B cell (primary cell): ENCODE results near the gene HNRNPF. TPM values are rescaled to one million over a fixed set of nuclear protein-coding genes. Genes with fewer than 3 reads are reported as not detected.

Source experiments
- ATAC-seq: fragments of 200-7000 bp; cut with Tn5 transposase; one replicate; pipeline ENCODE4 v1.10.0; 2021; ENCODE audit warnings: low read depth, mild to moderate bottlenecking, moderate number of reproducible peaks, moderate library complexity
- CTCF ChIA-PET: fragments of 350-600 bp; sonication (Branson Sonifier 250); formaldehyde crosslinking; loops from one replicate; lab custom pipeline; 2021; ENCODE audit warnings: antibody characterized with exemption, inconsistent platforms; lab: Charles Lee
- POLR2A ChIA-PET: fragments of 350-600 bp; sonication (Branson Sonifier 250); formaldehyde crosslinking; loops from one replicate; lab custom pipeline; 2021; ENCODE audit warnings: antibody characterized with exemption; lab: Charles Lee
- DNase-seq: peaks from one replicate; pipeline ENCODE4 v3.0.0; 2013
- H2AFZ ChIP-seq: 2 replicates; pipeline ENCODE4 v1.6.1; 2012; ENCODE audit warnings: mild to moderate bottlenecking, low read depth, low read length; ENCODE audit not compliant: insufficient read depth, poor library complexity, severe bottlenecking
- H3K27ac ChIP-seq, 2 donors: 1 replicate in 1 of 2; 2 replicates in 1 of 2; pipeline ENCODE4 v1.5.1; 2012 to 2013; ENCODE audit warnings: low read length in 2 of 2, mild to moderate bottlenecking in 2 of 2, moderate library complexity in 1 of 2
- H3K27me3 ChIP-seq, 4 experiments: fragments of 200-600 bp in 1 of 4; sonication (generic) in 1 of 4; replicated peaks in 1 of 4; 1 replicate in 2 of 4; 2 replicates in 2 of 4; pipeline versions ENCODE4 v1.6.1 to v1.7.0; 2013 to 2016; ENCODE audit warnings: low read length in 3 of 4, mild to moderate bottlenecking in 2 of 4, mixed read lengths in 1 of 4, moderate library complexity in 1 of 4; ENCODE audit not compliant: insufficient read depth in 4 of 4, control insufficient read depth in 3 of 4; ENCODE audit errors: control extremely low read depth in 1 of 4
- H3K36me3 ChIP-seq, 2 experiments: replicated peaks in 1 of 2; 1 replicate in 1 of 2; 2 replicates in 1 of 2; pipeline versions ENCODE4 v1.6.1 to v1.7.1; 2013; ENCODE audit warnings: low read length in 1 of 2; ENCODE audit not compliant: insufficient read depth in 2 of 2, control insufficient read depth in 1 of 2; ENCODE audit errors: control extremely low read depth in 1 of 2, extremely low read depth in 1 of 2
- H3K4me1 ChIP-seq, 2 donors: fragments of 200-600 bp in 1 of 2; sonication (generic) in 1 of 2; 1 replicate in 1 of 2; 2 replicates in 1 of 2; pipeline versions ENCODE4 v1.5.1 to v1.6.1; 2013 to 2017; ENCODE audit warnings: low read length in 2 of 2; ENCODE audit not compliant: control insufficient read depth in 2 of 2, insufficient read depth in 2 of 2
- H3K4me2 ChIP-seq: replicated peaks from 2 replicates; pipeline ENCODE3; 2012; ENCODE audit warnings: mild to moderate bottlenecking, low read depth, low read length; ENCODE audit not compliant: poor library complexity, severe bottlenecking
- H3K4me3 ChIP-seq, 5 experiments: fragments of 200-600 bp in 1 of 5; sonication (generic) in 1 of 5; 1 replicate in 3 of 5; 2 replicates in 2 of 5; pipeline versions ENCODE4 v1.5.1 to v1.7.0; 2011 to 2016; ENCODE audit warnings: low read length in 4 of 5, mild to moderate bottlenecking in 4 of 5, low read depth in 2 of 5, control low read depth in 1 of 5, moderate library complexity in 1 of 5; ENCODE audit not compliant: insufficient read depth in 1 of 5; ENCODE audit errors: control extremely low read depth in 1 of 5, extremely low read depth in 1 of 5
- H3K79me2 ChIP-seq: fragments of 200-600 bp; sonication (generic); one replicate; pipeline ENCODE4 v1.6.0; 2016; ENCODE audit warnings: low read length; ENCODE audit not compliant: control insufficient read depth, insufficient read depth
- H3K9ac ChIP-seq: fragments of 200-600 bp; sonication (generic); 2 replicates; pipeline ENCODE4 v1.6.1; 2017; ENCODE audit warnings: mild to moderate bottlenecking, low read length, moderate library complexity
- H3K9me3 ChIP-seq, 3 donors: one replicate each; pipeline versions ENCODE4 v1.6.1 to v1.7.1; 2013; ENCODE audit warnings: low read length in 2 of 3; ENCODE audit not compliant: control insufficient read depth in 2 of 3, insufficient read depth in 1 of 3; ENCODE audit errors: control extremely low read depth in 1 of 3
- H4K20me1 ChIP-seq: 2 replicates; pipeline ENCODE4 v1.6.0; 2012; ENCODE audit warnings: mild to moderate bottlenecking, low read length; ENCODE audit not compliant: insufficient read depth, control insufficient read depth, poor library complexity, severe bottlenecking
- H3K27ac Mint-ChIP-seq: one replicate; pipeline ENCODE4 v1.8.0; 2021; ENCODE audit warnings: mixed read lengths
- H3K27me3 Mint-ChIP-seq: one replicate; pipeline ENCODE4 v1.8.0; 2021; ENCODE audit warnings: mixed read lengths
- H3K4me1 Mint-ChIP-seq: one replicate; pipeline ENCODE4 v1.8.0; 2021; ENCODE audit warnings: mixed read lengths
- H3K4me3 Mint-ChIP-seq: one replicate; pipeline ENCODE4 v1.8.0; 2021; ENCODE audit warnings: mixed read lengths
- H3K9me3 Mint-ChIP-seq: one replicate; pipeline ENCODE4 v1.8.0; 2022; ENCODE audit warnings: mixed read lengths; ENCODE audit not compliant: insufficient read depth
- CTCF ChIP-seq: fragments of 200-600 bp; IDR thresholded peaks from one replicate; pipeline ENCODE4 v1.8.0; 2022; ENCODE audit warnings: antibody characterized with exemption, mild to moderate bottlenecking
- EZH2 ChIP-seq: IDR thresholded peaks from 2 replicates; pipeline ENCODE4 v1.6.1; 2012; ENCODE audit warnings: borderline replicate concordance, low read depth, mild to moderate bottlenecking, moderate library complexity, low read length; ENCODE audit not compliant: insufficient read depth, poor library complexity, severe bottlenecking
- whole genome bisulfite sequencing: methylation state at CpG from one replicate; pipeline ENCODE4 v1.1.5; 2013; ENCODE audit warnings: missing lambda C conversion rate; ENCODE audit not compliant: insufficient coverage; 5-methylcytosine and 5-hydroxymethylcytosine counted together
- intact Hi-C: fragments of 100-400 bp; cut with micrococcal nuclease; formaldehyde crosslinking; loops from one replicate; pipeline ENCODE4 v1.10.0; 2022
- polyA plus RNA-seq: library from polyadenylated mRNA; depleted of rRNA; stranded (reverse); fragments of >200 nt; gene quantifications from 2 replicates; pipeline ENCODE4 v1.2.3, GENCODE V29; 2012
- total RNA-seq, 2 donors: library from RNA; stranded (reverse); fragments of 120-200 nt in 1 of 2; gene quantifications; 1 replicate in 1 of 2; 2 replicates in 1 of 2; pipeline versions ENCODE4 v1.2.3 to v1.2.4, GENCODE V29; 2013 to 2022

HNRNPF gene
- total and polyA plus RNA-seq, 2 donors (not counting 1 experiment from before 2014, with no cell fraction given), result 76.7 to 161 TPM

GRCh38 chr10:43419997-43420368, 11.0 kb upstream of the HNRNPF start:
- H2AFZ ChIP-seq, result peak overlapping the region; percentile 94
- H3K27me3 ChIP-seq, result no peaks in the 10 kb centered on the region
- ChIA-PET CTCF (interaction anchor here (0.6 to 2.5 kb wide), 4 partner anchors 11 to 29 kb away, joined by 4 to 13 read pairs (median 5); partner anchors contain the start of gene HNRNPF), POLR2A (interaction anchor here (0.7 to 2.9 kb wide), 7 partner anchors 10 to 56 kb away, joined by 3 to 19 read pairs (median 6); partner anchors contain the start of genes HNRNPF and ZNF487)
- H3K79me2 ChIP-seq, result peaks cover 4% of the 10 kb centered on the region
- no peaks in the 10 kb centered on the region for H4K20me1 ChIP-seq
- H3K4me1 ChIP-seq, result peaks cover 28 to 38% of the 10 kb centered on the region in 2 donors
- Mint-ChIP-seq H3K4me1 (peaks cover 26% of the 10 kb centered on the region), H3K4me3 (peak overlapping the region; percentile 68), H3K27me3 (no peaks in the 10 kb centered on the region), H3K27ac (peak overlapping the region; percentile 89), H3K9me3 (no peaks in the 10 kb centered on the region)
- H3K4me2 ChIP-seq, result peak overlapping the region; percentile 84
- no peaks in the 10 kb centered on the region for H3K9me3 ChIP-seq
- ATAC-seq, result no peak
- TF ChIP-seq CTCF, result no peak
- no peak for TF ChIP-seq EZH2
- no peaks in the 10 kb centered on the region for H3K36me3 ChIP-seq
- WGBS, result 54% methylated on average over 12 of the region's 18 CpGs
- H3K4me3 ChIP-seq, result peak overlapping the region; percentile 25 to 80 (median 70)
- H3K27ac ChIP-seq, result peak overlapping the region; percentile 90 to 95
- intact Hi-C loops, result loop anchor here (1.0 kb wide), 2 partner anchors 11 to 16 kb away; partner anchors contain the start of gene HNRNPF
- peak overlapping the region; percentile 82 for H3K9ac ChIP-seq
- DNase-seq, result no peak
